ENCODE data around the gene CLEC11A.

DNA sequence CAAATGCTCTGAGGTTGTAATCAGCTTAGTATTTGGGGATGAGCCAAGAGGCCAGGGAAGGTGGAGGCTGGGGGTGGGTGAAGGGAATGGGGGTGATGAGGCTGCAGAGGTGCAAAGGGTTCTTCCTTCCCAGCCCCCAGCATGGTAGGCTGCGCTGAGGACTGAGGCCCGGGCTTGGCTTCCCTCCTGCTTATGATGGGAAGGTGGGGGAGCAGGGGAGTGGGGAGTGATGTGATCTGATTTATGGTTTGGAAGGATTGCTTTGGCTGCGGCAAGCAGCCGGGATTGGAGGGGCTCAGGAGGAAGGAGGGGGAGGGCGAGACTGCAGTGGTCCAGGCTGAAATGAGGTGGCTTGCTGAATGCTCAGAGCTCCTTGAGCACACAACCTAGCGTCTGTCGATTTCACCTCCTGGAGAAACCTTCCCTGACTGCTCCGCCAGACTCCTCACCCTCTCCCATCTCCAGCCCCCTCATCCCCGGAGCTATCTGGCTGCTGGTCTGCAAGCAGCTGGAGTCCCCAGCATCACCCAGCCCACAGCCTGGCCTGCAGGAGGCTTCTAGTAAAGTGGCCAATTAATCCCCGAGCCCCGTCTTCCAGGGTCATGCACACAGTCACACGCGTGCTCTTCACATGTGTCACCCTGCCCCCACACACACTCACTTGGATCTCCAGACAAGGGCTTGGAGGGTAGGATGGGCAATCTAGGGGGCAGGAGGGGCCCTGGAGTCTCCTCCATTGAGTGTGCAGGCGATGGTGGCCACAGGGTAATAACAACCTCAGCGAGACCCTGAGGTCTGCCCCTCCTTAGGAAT, 757 bp upstream of the CLEC11A start:
- TF ChIP-seq EZH2 (IDR thresholded peaks at IDR 0.05; ENCODE audit: borderline replicate concordance, insufficient read depth, low read length, poor library complexity, severe bottlenecking) (no peak), POLR2AphosphoS5 (IDR thresholded peaks at IDR 0.05) (no peak), EP300 (conservative IDR thresholded peaks at IDR 0.05; ENCODE audit: poor library complexity, severe bottlenecking) (no peak), MXI1 (conservative IDR thresholded peaks at IDR 0.05; ENCODE audit: poor library complexity, severe bottlenecking) (no peak), RAD21 (conservative IDR thresholded peaks at IDR 0.05) (no peak), SMC3 (conservative IDR thresholded peaks at IDR 0.05; ENCODE audit: poor library complexity) (no peak), TAF1 (IDR thresholded peaks at IDR 0.05; ENCODE audit: low read depth) (no peak)
- TF ChIP-seq, protein P1, sequence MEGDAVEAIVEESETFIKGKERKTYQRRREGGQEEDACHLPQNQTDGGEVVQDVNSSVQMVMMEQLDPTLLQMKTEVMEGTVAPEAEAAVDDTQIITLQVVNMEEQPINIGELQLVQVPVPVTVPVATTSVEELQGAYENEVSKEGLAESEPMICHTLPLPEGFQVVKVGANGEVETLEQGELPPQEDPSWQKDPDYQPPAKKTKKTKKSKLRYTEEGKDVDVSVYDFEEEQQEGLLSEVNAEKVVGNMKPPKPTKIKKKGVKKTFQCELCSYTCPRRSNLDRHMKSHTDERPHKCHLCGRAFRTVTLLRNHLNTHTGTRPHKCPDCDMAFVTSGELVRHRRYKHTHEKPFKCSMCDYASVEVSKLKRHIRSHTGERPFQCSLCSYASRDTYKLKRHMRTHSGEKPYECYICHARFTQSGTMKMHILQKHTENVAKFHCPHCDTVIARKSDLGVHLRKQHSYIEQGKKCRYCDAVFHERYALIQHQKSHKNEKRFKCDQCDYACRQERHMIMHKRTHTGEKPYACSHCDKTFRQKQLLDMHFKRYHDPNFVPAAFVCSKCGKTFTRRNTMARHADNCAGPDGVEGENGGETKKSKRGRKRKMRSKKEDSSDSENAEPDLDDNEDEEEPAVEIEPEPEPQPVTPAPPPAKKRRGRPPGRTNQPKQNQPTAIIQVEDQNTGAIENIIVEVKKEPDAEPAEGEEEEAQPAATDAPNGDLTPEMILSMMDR (IDR thresholded peaks at IDR 0.05; ENCODE audit: poor library complexity, severe bottlenecking) = no peak
- TF ChIP-seq, protein P2, sequence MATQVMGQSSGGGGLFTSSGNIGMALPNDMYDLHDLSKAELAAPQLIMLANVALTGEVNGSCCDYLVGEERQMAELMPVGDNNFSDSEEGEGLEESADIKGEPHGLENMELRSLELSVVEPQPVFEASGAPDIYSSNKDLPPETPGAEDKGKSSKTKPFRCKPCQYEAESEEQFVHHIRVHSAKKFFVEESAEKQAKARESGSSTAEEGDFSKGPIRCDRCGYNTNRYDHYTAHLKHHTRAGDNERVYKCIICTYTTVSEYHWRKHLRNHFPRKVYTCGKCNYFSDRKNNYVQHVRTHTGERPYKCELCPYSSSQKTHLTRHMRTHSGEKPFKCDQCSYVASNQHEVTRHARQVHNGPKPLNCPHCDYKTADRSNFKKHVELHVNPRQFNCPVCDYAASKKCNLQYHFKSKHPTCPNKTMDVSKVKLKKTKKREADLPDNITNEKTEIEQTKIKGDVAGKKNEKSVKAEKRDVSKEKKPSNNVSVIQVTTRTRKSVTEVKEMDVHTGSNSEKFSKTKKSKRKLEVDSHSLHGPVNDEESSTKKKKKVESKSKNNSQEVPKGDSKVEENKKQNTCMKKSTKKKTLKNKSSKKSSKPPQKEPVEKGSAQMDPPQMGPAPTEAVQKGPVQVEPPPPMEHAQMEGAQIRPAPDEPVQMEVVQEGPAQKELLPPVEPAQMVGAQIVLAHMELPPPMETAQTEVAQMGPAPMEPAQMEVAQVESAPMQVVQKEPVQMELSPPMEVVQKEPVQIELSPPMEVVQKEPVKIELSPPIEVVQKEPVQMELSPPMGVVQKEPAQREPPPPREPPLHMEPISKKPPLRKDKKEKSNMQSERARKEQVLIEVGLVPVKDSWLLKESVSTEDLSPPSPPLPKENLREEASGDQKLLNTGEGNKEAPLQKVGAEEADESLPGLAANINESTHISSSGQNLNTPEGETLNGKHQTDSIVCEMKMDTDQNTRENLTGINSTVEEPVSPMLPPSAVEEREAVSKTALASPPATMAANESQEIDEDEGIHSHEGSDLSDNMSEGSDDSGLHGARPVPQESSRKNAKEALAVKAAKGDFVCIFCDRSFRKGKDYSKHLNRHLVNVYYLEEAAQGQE (IDR thresholded peaks at IDR 0.05; ENCODE audit: borderline replicate concordance) = no peak

Measured in neural cell (in vitro differentiated cells).